Measurements from ENCODE around the gene BRD4.
"Not testable (repeated sequence)": the region's sequence is repeated elsewhere in the genome, so short reads cannot be mapped to it uniquely, and the experiment has no call there.

GRCh38 chr19:15352535-15352934, 20.2 kb upstream of the BRD4 start:
- not testable (repeated sequence) for TF ChIP-seq CTCF (IDR thresholded peaks at IDR 0.05); POLR2A (IDR thresholded peaks at IDR 0.05); POLR2AphosphoS5 (IDR thresholded peaks at IDR 0.05); EP300 (IDR thresholded peaks at IDR 0.05; ENCODE audit: low read depth)
